HG02943 (cell line): Measurements from ENCODE around the gene ISCU.
"Not testable (repeated sequence)": the region's sequence is repeated elsewhere in the genome, so short reads cannot be mapped to it uniquely, and the experiment has no call there.

Experiments
- ATAC-seq: cut with Tn5 transposase; IDR thresholded peaks from one replicate; pipeline ENCODE4 v1.9.1; 2021; ENCODE audit warnings: mild to moderate bottlenecking, low read depth, moderate library complexity; ENCODE audit not compliant: unreplicated experiment

Gene ISCU

DNA sequence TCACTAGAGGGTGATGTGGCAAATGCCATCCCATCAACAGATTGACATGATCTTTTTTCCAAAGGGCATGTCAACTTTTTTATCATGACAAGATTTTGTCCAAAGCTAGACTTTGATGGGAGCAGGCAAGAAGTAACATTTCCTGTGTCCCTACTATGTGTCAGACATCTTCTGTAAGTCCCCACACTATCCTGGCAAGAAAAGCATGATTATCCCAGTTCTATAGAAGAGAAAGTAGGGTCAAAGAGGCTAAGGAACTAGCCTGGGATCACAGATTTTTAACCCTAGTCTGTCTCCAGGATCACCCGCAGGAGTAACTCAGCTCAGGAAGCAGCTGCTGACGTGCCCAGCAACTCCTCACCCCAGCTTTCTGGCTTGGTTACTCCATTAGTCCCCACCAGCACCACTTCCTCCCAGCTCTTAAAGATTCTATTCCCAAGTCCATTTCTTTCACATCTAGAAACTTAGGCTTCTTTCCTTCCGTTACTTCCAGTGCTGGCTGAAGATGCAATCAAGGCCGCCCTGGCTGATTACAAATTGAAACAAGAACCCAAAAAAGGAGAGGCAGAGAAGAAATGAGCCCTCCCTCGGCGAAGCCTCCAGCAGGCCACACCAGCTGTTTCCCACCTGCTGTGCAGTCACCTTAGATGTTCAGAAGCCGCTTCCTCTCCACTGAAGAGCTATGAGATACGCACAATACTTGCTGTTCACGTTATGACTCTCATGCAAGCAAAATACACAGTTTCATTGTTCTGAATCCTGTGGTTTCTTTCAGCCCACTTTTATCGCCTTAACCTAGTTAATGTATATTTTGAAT, 6.2 kb downstream of the ISCU start:
- ATAC-seq, result peak; percentile 77

DNA sequence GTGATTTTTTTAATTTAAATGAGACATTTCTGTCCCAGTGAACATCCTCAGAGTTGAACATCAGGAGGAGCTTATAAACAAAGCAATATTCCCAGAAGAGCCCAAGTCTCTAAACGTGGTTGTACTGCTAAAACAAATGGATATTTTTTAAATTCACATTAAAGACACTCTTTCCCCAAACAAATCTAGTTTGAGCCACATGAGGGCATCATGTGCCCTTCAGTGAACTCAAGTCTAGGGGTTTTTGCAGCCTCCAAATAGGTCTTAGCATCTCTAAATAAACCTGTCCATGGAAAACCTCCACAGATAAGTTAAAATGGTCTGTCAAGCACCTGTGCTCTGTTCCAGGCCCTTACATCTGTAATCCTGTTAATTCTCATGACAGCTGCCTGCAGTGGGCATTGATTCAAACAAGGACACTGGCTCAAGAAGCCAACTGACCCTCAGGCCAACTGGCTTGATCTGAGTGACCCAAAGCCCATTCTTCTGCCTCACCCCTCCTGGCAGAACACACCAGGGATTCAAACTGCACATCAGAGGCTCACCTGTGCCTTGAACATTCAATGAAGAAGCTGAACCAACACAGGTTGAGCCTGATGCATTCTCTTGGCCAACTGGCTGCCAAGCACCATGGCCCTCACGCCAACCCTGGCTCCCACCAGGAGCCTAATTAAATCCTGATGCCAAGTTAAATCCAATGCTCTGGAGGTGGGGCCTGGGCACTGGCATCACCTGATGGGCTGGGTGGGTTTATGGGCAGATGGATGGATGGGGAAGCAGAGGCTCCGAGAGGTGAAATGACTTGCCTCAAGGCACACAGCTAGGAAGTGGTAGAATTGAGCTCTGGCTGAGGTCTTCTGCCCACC, 8.6 kb downstream of the ISCU start:
- ATAC-seq, result no peak

DNA sequence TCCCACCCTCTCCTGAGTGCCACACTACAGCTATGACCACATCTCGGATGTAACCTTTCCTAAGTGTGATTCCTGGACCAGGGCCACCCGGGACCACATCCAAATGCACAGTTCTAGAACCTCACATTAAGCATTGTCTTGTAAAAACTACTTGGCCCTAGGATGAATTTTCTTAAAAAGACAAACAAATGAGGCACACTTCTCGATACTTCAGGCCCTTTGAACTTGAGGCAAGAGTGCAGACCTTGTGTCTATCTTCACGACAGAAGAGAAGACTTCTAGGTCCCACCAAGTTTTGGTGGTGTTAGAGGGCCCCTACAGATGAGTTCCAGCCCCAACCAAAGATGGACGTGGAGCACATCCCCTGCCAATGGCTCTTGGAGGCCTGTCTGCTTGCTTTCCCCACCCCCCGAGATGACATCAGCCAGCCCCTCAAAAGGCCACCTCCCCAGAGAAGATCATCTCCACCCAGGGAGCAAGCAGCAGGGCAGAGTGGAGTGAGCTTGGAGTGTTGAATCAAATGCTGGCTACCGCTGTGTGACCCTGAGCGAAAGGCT, 9.3 kb downstream of the ISCU start:
- no peak for ATAC-seq

DNA sequence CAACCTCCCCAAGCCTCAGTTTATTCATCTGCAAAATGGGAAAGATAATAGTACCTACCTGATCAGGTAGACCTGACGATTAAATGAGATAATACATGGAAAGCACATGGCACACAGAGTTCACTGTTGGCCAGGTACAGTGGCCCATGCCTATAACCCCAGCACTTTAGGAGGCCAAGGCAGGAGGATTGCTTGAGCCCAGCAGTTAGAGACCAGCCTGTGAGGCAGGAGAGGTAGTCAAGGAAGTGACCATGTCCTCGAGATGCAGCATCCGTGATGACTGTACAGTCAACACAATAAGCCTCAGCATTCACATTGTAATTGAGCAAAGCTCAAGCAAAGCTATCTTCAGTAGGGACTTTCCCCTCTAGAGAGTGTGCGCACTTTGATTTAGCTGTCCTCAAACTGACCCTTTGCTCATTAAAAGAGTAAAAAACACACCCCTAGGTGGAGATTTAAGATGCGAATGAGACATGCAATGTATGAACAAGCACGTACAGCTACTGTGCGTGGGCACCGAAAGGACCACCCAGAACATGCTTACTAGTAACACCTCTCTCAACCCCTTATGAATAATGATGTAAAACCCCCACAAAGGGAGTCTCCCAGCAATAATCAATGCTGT, 9.9 kb downstream of the ISCU start:
- no peak for ATAC-seq

DNA sequence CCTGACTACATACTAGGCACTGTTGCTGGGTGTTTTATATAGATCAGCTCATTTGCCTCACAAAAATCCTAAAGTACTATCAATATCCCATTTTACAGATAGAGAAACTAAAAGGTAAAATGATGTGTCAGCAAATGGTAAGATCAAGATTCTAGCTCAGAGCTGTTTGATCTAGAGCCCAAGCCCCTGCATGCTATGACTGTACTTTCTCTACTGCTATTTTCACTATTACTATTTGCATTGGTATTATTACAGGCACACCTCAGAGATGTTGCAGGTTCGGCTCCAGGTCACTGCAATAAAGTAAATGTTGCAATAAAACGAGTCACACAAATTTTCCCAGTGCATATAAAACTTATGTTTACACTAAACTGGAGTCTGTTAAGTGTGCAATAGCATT, 10.9 kb downstream of the ISCU start:
- ATAC-seq, result no peak

DNA sequence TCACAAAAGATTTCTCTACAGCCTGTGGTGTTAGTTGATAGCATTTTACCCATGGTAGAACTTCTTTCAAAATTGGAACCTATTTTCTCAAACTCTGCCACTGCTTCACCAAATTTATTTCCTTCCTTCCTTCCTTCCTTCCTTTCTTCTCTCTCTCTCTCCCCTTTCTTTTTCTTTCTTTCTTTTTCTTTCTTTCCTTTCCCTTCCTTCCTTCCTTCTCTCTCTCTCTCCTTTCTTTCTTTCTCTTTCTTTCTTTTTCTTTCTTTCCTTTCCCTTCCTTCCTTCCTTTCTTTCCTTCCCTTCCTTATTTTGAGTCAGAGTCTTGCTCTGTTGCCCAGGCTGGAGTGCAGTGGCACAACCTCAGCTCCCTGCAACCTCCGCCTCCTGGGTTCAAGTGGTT, 11.9 kb downstream of the ISCU start:
- not testable (repeated sequence) for ATAC-seq

DNA sequence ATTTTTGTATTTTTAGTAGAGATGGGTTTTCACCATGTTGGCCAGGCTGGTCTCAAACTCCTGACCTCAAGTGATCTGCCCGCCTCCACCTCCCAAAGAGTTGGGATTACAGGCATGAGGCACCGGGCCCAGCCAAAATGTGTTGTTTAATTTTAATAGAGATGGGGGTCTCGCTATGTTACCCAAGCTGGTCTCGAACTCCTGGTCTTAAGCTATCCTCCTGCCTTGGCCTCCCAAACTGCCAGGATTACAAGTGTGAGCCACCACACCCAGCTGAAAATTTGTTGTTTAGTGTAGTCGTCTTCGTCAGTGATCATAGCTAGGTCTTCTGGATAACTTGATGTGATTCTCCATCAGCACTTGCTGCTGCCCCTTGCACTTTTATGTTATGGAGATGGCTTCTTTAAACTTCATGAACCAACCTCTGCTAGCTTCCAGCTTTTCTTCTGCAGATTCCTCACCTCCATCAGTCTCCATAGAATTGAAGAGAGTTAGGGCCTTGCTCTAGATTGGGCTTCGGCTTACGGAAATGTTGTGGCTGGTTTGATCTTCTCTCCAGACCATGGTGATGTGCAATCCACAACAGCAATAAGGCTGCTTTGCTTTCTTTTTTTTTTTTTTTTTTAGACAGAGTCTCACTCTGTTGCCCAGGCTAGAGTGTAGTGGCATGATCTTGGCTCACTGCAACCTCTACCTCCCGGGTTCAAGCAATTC, 13.0 kb downstream of the ISCU start:
- ATAC-seq, result no peak

DNA sequence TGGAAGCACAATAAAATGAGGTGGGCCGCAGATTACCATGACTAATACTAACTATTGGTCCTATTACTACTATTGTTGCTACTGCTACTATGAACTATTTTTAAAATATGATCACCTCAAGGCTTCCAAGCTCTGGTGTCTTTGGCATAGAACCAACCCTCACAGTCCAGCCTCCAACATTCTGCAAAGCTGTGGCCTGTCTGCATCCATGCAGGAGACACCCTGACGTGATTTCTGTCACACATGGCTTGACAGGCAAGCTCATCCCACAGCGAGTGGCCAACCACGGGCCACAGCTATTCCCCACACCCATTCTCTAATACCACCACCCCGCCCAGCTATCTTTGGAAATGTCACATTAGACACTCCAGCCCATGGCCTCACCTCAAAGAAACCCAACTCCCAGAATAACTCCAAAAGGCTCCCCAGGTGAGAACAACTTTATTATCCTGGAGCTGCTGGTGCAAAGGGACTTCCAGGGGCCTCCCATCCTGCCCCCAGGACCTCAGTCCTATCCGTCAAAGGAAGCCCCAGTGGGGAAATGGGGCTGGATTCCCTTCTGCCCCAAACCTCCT, 14.4 kb downstream of the ISCU start:
- no peak for ATAC-seq

DNA sequence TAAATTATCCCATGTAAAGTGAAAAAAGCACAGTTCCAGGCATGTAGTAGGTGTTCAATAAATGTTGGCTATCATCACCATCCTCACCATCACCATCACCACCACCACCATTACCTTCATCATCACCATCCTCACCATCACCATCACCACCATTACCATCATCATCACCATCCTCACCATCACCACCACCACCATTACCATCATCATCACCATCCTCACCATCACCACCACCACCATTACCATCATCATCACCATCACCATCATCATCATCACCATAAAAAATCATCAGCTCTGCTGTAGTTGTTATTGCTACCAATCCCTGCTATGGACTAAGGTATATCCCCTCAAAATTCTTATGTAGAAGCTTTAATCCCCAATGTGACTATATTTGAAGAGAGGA, 15.1 kb downstream of the ISCU start:
- no peak for ATAC-seq

DNA sequence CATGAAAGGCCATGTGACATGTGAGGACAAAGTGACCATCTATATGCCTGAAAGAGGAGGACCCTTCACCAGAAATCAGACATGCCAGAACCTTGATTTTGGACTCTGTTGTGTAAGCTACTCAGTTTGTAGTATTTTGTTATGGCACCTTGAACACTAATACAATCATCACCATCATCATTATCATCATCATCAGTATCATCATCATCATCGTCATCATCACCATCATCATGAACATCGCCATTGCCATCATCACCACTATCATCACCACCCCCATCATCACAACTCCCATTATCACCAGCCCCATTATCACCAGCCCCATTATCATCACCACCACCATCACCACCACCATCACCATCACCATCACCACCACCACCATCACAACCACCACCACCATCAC, 15.9 kb downstream of the ISCU start:
- no peak for ATAC-seq

DNA sequence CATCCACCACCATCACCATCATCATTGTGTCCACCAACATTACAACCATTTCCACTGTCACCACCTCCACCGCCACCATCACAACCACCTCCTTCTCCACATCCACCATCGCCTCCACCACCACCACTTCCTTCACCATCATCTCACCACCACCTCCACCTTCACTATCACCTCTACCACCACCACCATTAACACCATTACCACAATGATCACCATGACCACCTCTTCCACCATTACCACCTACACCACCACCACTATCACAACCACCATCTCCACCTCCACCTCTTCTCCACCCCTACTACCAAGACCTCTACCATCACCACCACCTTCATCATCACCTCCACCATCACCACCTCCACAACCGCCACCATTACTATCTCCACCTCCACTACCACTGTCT, 16.4 kb downstream of the ISCU start:
- ATAC-seq, result no peak

DNA sequence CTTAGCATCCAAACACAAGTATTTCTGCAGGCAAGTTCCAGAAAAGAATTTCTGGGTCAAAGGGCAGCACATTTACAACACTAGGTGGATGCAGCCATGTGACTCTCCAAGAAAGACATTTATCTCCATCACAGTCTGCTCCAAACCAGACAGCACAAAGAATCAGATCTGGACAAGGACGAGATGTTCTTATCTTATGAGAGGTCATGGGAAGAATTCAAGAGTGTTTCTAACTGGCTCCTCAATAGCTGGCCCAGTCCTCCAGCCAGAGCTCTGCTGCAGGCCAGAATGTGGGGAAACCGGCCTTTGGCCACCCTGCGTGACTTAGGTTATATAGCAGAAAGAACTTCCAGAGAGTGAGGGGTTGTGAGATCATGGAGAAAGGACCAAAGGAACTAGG, 18.1 kb downstream of the ISCU start:
- ATAC-seq, result no peak

DNA sequence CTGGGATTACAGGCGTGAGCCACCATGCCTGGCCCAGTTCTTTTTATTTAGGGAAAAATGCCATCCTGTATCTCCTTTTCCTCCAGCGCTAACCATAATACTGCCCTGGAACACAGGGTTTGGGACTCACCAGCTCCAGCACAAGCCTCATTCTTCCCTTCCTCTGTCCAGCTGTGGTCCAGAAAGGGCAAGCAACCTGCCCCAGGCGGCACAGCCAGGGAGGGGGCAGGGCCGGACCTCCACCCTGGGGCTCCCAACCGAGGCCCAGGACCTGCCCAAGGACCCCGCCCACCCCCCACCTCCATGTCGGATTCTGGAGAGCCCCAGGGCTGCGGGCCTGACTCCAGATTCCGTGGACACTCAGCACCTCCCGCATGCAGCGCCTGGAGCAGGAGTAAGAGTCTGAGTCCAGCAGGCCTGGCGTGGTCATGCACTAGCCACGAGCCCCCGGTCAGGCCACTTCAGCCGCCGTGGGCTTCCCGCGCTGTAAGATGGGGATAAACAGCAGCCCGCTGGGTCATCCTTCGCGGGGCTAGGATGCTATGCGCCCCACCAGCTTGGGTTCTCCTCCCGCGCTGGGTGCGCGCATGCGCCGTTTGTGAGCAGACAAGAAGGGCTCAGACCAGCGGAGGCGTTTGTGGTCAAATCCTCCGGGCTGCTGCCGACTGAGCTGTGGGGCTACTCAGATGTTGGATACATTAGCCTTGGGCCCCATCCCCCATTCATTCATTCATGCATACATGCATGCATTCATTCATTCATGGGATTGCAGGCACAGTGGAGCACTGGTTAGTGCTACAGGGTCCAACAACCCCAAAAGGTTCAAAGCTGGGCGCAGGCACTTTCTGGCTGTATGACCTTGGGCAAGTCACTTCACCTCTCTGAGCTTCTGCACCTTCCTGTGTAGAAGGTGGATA, 19.2 kb downstream of the ISCU start:
- ATAC-seq, result no peak

DNA sequence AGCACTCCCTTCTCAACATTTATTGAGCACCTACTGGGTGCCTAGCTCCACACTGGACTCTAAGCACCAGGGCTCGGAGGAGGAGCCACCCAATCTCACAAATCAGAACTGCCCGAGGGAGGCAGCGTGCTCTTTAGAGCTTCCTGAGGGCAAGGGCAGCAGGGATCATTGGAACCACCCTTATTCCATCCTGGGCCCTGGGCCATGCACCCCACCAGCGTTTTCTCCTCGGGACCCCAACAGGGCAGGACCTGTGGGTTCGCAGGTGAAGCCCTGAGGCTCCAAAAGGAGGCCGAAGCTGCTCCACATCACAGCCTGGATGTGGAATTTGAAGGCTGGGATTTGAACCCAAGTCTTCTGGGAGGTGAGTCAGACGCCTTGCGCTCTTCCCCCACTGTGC, 20.1 kb downstream of the ISCU start:
- ATAC-seq, result no peak

DNA sequence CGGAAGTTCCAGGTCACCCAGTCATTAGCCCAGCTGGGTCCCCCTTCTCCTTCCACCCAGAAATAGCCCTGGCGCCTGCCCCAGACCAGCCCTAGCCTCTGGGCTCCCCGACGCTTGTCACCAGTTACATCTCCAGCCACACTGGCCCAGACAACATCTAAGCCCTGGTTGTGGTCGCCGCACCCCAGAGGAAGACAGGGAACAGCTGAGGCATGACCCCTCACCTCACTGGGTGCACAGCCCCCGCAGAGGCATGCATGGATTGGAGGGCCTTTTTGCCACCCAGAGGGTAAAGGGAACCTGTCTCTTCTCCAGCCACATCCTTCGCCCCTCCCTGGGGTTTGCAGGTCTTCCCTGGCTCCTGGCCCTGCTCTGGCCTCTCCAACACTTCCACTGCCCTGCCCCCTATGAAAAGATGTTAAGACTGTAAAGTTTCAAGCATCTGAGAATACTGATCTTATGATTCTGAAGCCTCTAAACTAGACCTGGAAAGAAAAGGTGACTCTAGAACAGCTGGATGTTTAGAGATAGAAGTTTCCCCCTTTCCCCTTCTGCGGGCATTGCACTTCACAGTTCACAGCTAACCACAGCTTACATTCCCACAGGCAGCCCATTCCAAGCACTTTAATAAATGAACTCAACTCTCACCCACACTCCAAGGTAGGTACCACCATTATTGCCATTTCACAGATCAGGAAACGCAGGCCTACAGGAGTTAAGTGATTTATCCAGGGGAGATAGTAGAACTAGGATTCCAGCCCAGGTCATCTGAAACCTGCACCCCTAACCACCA, 20.8 kb downstream of the ISCU start:
- ATAC-seq, result no peak

DNA sequence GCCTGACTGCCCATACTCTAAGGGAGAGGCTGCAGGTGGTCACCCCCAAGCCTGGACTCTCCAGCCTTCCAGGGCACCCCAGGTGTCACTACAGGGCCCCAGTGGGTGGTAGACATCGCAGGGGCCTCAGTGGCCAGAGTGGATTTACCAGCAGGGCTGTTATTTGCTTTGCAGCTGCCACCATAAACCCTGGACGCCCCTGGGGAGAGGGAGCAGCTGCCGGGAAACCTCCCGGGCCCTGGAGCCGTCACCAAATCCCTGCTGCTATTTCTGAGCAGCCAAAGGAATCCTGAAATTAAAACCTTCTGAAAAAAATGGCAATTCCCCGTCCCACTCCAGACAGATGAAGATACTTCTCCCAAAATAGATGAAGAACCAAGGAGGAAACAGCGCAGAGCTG, 21.6 kb downstream of the ISCU start:
- no peak for ATAC-seq

DNA sequence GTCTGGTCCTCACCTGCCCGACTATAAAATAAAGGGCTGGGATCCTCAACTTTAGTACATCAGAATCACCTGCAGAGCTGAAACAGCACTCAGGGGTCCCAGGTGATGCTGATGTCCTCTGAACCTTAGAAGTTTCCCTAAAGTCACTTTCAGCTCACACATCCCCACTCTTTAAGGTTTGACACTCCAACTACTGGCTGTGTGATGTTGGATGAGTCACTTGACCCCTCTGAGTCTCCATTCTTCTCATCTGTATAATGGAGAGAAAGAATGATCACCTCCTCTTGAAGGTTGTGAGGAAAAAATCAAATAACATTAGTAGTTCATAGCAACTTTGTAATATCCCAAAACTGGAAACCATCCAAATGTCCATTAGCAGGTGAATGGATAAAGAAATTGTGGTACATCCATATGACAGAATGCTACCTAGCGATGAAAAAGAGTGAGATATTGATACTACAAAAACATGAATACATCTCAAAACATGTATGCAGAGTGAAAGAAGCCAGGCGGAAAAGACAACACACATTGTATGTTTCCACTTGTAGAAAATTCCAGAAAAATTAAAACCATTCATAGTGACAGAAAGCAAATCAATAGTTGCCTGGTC, 22.2 kb downstream of the ISCU start:
- no peak for ATAC-seq

DNA sequence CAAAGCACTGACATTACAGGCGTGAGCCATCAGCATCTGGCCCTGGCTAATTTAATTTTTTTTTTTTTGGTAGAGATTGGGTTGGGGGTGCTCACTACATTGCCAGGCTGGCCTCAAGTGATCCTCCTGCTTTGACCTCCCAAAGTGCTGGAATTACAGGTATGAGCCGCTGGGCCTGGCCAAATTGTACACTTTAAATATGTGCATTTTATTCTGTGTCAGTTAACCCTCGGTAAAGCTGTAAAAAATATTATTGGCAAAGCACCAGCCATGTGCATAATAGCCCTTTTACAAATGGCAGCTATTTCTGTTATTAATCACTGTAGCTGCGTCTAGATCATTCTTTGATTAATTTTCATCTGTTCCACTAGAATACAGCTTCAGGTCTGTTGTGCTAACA, 23.5 kb downstream of the ISCU start:
- ATAC-seq, result no peak
